Skeletal muscle satellite cell (primary cell): ENCODE results near the gene RBM8A.

Source experiments
- H3K27me3 ChIP-seq: 2 replicates; pipeline ENCODE4 v1.7.0; 2013; ENCODE audit warnings: low read length; ENCODE audit not compliant: control insufficient read depth, insufficient read depth
- H3K36me3 ChIP-seq: 2 replicates; pipeline ENCODE4 v1.7.0; 2013; ENCODE audit warnings: mild to moderate bottlenecking, control low read depth, low read length; ENCODE audit not compliant: insufficient read depth
- H3K4me1 ChIP-seq: 2 replicates; pipeline ENCODE4 v1.7.0; 2013; ENCODE audit warnings: low read length; ENCODE audit not compliant: control insufficient read depth, insufficient read depth
- H3K4me2 ChIP-seq: 2 replicates; pipeline ENCODE4 v1.7.0; 2013; ENCODE audit warnings: mild to moderate bottlenecking, low read length
- H3K4me3 ChIP-seq: 2 replicates; pipeline ENCODE4 v1.7.0; 2013; ENCODE audit warnings: low read length
- H3K9ac ChIP-seq: 2 replicates; pipeline ENCODE4 v1.7.0; 2013; ENCODE audit warnings: mild to moderate bottlenecking, low read depth, low read length, moderate library complexity
- H3K9me3 ChIP-seq: replicated peaks from 2 replicates; pipeline ENCODE4 v1.7.0; 2013; ENCODE audit warnings: mild to moderate bottlenecking, control low read depth, low read length

The RBM8A gene

DNA sequence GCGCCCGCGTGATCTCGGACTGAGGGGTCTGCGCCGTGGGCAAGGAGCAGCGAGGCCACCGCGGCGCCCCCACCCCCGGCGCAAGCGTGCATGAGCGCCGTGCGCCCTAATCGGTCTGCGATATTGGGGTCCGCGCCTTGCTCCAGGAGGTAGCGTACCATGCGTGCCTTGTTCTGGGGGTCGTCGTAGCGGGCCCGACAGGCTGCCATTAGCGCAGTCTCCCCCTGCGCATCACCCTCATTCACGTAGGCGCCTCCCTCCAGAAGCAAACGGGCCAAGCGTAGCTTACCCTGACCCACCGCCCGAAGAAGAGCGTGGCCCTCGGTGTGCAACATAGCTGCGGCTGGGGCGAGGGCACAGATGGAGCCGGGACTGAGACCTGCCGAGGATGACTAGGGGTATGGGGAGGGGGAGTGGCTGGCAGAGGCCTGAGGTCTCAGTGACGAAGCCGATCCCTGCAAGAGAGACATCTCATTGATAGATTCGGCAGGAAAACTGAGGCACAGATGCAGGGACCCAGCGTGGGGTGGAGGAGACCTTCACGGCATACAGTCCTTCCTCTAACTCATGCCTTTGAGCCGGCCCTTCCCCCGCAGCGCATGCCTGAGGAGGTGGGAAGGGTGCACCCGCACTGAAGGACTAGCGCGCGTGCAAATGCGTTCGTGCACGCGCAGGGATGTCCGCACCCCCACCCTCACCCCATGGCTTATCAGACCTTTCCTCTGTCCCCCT is 34.3 kb upstream of the RBM8A start:
- Histone ChIP-seq H3K27me3 (no peaks in the 10 kb centered on the region), H3K9ac (peak overlapping the region; percentile 69), H3K4me1 (peaks cover 47% of the 10 kb centered on the region)

DNA sequence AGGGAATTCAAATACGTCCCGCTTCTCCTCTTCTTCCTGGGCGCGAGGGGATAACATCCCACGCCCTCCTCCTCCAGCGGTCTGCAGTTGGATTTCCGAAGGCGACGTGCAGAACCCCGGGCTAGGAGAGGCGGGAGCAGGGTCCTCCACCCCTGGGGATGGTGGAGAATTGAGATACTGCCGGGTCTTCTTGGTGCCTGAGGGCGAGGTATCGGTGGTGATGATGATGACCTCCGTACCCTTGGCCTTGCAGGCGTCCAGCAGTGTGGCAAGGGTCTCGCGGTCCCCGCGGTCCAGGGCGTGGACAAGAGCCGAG is 33.8 kb upstream of the RBM8A start:
- Histone ChIP-seq H3K4me2 (peak overlapping the region; percentile 86), H3K9ac (peak overlapping the region; percentile 69), H3K4me3 (peak overlapping the region; percentile 81), H3K9me3 (no peaks in the 10 kb centered on the region), H3K27me3 (no peaks in the 10 kb centered on the region), H3K4me1 (peaks cover 53% of the 10 kb centered on the region), H3K36me3 (no peaks in the 10 kb centered on the region)

More for the DNA sequence above, 34.3 kb upstream of the RBM8A start:
- peak overlapping the region; percentile 86 for H3K4me2 ChIP-seq
- peak overlapping the region; percentile 81 for H3K4me3 ChIP-seq
- H3K36me3 ChIP-seq, result no peaks in the 10 kb centered on the region
- no peaks in the 10 kb centered on the region for H3K9me3 ChIP-seq

DNA sequence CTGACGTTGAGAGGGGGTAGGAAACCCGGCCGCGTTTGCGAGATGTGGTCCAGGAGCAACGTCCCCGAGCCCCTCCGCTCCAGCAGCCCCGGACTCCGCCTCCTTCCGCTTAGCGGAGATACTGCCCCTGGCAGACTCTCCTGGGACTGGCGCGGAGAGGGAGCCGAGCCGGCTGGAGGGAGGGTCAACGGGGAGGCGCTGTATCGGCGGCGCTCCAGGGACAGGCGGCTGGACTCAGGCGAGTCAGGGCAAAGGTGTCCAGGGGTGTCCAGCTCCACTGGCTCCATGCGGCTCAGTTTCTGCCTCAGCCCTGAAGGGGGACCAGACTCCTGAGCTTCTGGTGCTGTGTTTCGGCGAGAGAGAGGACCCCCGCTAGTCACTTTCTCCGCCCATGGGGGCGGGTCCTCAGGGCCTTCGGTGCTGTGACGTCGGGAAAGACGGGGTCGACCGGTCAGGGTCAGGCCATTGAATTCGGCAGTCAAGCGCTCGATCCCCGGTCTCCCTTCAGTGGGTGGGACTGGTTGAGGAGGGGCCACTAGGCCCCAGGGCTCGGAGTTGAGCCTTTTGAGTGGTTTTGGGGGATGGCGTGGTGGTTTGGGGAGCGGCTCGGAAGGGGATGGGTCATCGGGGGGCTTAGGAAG is 33.3 kb upstream of the RBM8A start:
- no peaks in the 10 kb centered on the region for H3K9me3 ChIP-seq
- no peaks in the 10 kb centered on the region for H3K27me3 ChIP-seq
- peak overlapping the region; percentile 81 for H3K4me3 ChIP-seq
- peak overlapping the region; percentile 69 for H3K9ac ChIP-seq
- no peaks in the 10 kb centered on the region for H3K36me3 ChIP-seq
- peak overlapping the region; percentile 86 for H3K4me2 ChIP-seq
- peaks cover 58% of the 10 kb centered on the region for H3K4me1 ChIP-seq

DNA sequence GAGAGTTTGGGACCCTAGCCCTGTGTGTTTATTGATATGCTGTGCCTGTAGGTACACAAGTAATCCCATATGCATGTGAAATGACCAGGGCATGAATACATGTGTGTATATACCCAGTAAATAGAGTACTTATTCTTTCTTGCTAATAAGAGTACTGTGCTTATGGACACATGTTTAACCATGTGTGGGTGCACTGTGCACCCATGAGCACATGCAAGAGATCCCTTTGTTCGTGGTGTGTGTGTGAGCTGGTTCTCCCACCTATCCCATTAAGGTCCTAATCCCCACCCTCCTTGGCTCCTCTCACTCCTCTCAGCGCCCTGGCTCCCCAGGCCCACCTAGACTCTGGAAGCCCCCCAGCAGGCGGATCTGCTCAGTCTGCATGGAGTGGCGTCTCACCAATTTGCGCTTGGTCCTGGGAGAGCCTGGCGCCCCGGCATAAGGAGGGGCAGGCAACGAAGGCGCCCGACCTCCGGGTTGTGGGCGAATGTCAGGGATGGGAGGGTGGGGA is 32.7 kb upstream of the RBM8A start:
- Histone ChIP-seq H3K27me3 (no peaks in the 10 kb centered on the region), H3K4me3 (peak overlapping the region; percentile 81), H3K9me3 (no peaks in the 10 kb centered on the region), H3K36me3 (no peaks in the 10 kb centered on the region), H3K4me2 (peak overlapping the region; percentile 86), H3K4me1 (peaks cover 61% of the 10 kb centered on the region), H3K9ac (peak overlapping the region; percentile 69)

DNA sequence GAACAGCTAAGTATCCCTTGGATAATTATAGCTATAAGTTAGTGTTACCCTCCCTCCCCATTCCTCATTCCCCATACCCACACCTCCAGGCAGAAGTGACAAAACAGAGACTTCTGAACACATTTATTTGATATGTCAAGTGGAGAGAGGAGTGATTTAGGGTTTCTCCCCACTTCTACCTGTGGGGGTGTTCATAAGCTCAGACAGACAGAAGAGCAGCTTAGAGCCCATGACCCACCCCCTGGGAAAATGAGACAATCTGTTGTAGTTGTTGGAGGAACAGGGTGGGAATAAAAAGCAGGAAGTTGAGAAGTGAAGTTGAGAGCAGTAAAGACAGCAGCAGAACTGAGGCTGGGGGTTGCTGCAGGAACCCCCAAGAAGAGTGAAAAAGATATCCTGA is 32.0 kb upstream of the RBM8A start:
- H3K4me3 ChIP-seq, result no peak overlapping the region
- H3K4me2 ChIP-seq, result no peak overlapping the region
- no peaks in the 10 kb centered on the region for H3K27me3 ChIP-seq
- no peaks in the 10 kb centered on the region for H3K9me3 ChIP-seq
- H3K4me1 ChIP-seq, result peaks cover 66% of the 10 kb centered on the region
- no peaks in the 10 kb centered on the region for H3K36me3 ChIP-seq
- no peak overlapping the region for H3K9ac ChIP-seq

DNA sequence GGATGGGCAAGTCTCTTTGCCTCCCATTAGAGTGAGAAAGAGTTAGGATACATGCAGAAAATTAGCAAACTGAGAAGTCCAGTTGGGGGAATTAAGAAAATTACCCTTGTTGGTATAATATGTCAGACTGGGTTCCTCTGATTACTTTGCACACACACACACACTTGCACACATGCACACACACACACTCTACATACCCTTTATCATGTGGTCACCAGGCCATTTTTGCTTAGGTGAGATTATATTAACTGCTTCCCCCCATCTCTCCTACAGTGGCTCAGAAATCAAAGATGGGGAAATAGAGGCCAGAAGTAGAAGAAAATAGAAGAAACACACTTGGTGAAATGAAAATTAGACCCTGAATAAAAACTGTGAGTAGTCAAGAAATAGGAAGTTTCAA is 31.4 kb upstream of the RBM8A start:
- Histone ChIP-seq H3K27me3 (no peaks in the 10 kb centered on the region), H3K4me2 (no peak overlapping the region), H3K9ac (no peak overlapping the region), H3K36me3 (no peaks in the 10 kb centered on the region), H3K4me3 (no peak overlapping the region), H3K4me1 (peaks cover 61% of the 10 kb centered on the region), H3K9me3 (no peaks in the 10 kb centered on the region)

DNA sequence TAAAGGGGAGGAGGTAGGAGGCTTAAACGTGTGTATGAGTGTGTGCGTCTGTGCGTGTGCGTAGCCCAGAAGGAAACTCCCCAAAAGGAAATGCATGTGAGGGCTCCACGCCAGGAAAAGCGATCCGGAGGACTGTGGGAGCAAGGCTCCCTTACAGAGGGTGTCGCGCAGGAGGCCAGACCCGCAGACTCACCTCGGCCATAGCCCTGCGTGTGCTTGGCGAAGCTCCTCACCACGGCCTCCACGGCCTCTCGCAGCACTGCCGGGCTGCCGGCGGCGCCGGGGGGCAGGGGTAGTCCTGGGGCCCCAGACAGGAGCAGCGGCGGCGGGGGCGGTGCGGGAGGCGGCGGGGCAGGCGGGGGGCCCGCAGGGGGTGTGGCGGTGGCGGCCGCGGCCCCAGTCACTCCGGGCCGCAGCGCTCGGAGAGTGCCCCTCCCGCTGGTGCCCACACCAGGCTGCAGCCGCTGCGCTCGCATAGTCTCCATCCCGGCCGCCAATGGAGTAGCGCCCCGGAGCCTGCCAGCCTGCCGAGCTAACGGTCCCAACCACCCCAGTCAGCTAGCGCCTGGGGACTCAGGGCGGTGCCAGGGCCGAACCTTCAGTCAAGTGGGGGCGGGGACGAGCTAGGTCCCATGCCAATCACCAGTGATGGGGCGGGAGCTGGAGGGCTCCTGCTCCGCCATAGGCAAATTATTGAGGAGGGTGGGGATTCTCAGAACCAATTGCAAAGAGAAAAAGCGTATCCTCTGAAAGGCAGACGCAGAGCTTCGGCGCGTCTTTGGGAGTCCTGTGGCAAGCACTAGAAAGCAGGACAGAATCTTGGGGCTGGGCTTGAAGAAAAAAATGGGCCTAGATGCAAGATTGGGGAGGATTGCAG is 30.4 kb upstream of the RBM8A start, which contains the start of gene LIX1L:
LIX1L (minus strand) TSS at position 575 of the 877 bp plus-strand sequence; CDS start at position 485, 90 bp downstream.
- peaks cover 50% of the 10 kb centered on the region for H3K4me1 ChIP-seq
- H3K4me3 ChIP-seq, result peak within 1 kb of the TSS; percentile 83
- H3K9me3 ChIP-seq, result no peaks in the 10 kb centered on the region
- peak within 1 kb of the TSS; percentile 97 for H3K4me2 ChIP-seq
- no peaks in the 10 kb centered on the region for H3K27me3 ChIP-seq
- H3K9ac ChIP-seq, result peak within 1 kb of the TSS; percentile 91
- no peaks in the 10 kb centered on the region for H3K36me3 ChIP-seq

DNA sequence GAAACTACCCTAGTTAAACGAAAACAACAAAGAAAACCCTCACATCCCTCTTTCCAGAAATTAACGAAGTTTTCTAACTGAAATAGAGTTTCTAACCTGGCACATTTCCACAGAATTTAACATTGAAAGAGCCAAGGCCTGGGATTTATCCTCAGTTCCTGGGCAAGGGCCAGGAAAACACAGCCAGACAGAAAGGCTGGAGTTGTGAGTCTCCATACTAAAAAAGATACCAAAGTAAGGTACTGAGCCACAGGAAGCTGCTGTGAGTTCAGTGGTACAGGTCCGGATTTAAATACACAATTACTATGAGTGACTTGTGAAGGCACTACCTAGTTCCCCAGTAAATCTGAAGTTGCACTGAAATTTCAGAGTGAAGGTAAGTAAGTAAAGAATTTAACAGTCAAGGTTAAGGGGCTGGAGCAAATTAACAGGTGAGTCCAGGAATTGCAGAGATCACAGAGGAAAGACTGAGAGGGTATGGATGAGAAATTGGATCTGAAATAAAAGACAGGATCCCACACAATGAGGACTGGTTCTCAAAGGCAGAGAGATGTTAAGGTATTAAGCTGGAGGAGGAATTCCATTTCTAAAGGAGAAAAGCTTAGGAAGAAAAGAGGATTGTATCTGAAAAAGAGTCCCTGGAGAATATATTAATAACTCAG is 29.6 kb upstream of the RBM8A start:
- no peaks in the 10 kb centered on the region for H3K27me3 ChIP-seq
- H3K4me1 ChIP-seq, result peaks cover 45% of the 10 kb centered on the region
- H3K9me3 ChIP-seq, result no peaks in the 10 kb centered on the region
- peak overlapping the region; percentile 91 for H3K9ac ChIP-seq
- H3K4me3 ChIP-seq, result peak overlapping the region; percentile 83
- peak overlapping the region; percentile 97 for H3K4me2 ChIP-seq
- peaks cover 5% of the 10 kb centered on the region for H3K36me3 ChIP-seq

DNA sequence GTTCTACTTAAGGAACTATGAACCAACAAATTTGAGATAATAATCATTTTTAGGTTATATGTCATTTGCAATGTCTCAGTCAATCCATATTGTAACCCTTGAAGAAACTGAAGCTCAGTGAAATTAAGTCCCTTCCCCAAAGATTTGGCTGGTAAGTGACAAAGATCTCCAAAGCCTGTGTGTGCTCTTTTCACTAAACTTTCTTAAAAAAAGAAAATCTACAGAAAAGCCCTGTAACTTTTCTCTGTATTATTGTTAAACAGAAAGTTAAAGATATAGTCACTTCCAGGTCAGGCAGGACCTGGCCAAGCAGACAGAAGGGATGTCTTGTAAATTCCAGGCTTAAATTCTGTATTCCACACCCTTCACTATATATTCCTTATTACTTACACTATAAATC is 29.1 kb upstream of the RBM8A start:
- peak overlapping the region; percentile 91 for H3K9ac ChIP-seq
- peaks cover 39% of the 10 kb centered on the region for H3K4me1 ChIP-seq
- no peaks in the 10 kb centered on the region for H3K9me3 ChIP-seq
- H3K36me3 ChIP-seq, result peaks cover 7% of the 10 kb centered on the region
- peak overlapping the region; percentile 83 for H3K4me3 ChIP-seq
- H3K27me3 ChIP-seq, result no peaks in the 10 kb centered on the region
- peak overlapping the region; percentile 97 for H3K4me2 ChIP-seq

DNA sequence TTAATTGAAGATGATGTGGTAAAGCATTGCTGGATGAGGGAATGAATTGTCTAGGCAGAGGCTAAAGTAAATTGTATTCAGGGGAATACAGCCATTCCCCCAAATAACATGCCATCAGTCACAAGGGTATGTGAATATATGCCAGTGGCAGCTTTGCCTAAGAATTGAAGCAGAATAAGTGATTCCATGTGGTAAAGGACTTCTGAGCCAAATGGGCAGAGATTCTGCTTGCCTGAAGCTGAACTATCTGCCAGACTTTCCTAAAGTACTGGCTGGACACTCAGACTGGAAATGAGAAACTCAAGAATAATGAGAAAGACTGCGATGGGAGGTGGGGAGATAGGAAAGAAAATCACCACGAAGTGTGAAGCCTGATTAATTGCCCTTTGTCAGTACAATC is 28.2 kb upstream of the RBM8A start:
- Histone ChIP-seq H3K4me1 (peaks cover 30% of the 10 kb centered on the region), H3K9me3 (no peaks in the 10 kb centered on the region), H3K27me3 (no peaks in the 10 kb centered on the region), H3K9ac (peak overlapping the region; percentile 91), H3K36me3 (peaks cover 7% of the 10 kb centered on the region), H3K4me3 (peak overlapping the region; percentile 83), H3K4me2 (peak overlapping the region; percentile 97)

DNA sequence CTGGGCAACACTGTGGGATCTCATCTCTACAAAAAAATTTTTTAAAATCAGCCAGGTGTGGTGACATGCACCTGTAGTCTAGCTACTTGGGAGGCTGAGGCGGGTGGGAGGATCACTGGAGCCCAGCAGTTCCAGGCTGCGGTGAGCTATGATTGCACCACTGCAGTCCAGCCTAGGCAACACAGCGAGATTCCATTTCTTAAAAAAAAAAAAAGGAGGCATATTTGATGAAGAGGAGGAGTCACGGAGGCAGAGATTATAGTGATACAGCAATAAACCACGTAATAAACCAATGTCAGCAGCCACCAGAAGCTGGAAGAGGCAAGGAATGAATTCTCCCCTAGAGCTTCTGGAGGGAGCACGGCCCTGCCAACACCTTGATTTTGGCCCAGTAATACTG is 26.6 kb upstream of the RBM8A start:
- Histone ChIP-seq H3K27me3 (no peaks in the 10 kb centered on the region), H3K4me2 (no peak overlapping the region), H3K4me1 (peaks cover 33% of the 10 kb centered on the region), H3K36me3 (peaks cover 15% of the 10 kb centered on the region), H3K4me3 (no peak overlapping the region), H3K9ac (no peak overlapping the region), H3K9me3 (no peaks in the 10 kb centered on the region)
